Muscle of arm (tissue), 12 donors: ENCODE data around the gene ARMC3. TPM values are rescaled to one million over a fixed set of nuclear protein-coding genes. Genes with fewer than 3 reads are reported as not detected.

Experiments used
- DNase-seq: peaks from one replicate; pipeline ENCODE4 v3.0.0-alpha.2; 2013
- polyA plus RNA-seq, 12 donors: library from polyadenylated mRNA; unstranded; fragments of 120-200 nt; gene quantifications; one replicate each; pipeline ENCODE4 v1.2.1, GENCODE V29; 2013; ENCODE audit not compliant: insufficient read length in 12 of 12

ARMC3 gene
- polyA plus RNA-seq, 12 donors: 0.19 to 0.37 (median 0.29) TPM; not detected in 9

- DNase-seq: no peak
Observed at GRCh38 chr10:23075672-23076071, 147.8 kb downstream of the ARMC3 start.

GRCh38 chr10:23078114-23078513, 150.3 kb downstream of the ARMC3 start:
- no peak for DNase-seq

GRCh38 chr10:23079700-23080099, 151.8 kb downstream of the ARMC3 start:
- DNase-seq: no peak

- no peak for DNase-seq
Observed at GRCh38 chr10:23080262-23080661, 152.4 kb downstream of the ARMC3 start.

- DNase-seq: no peak
Observed at GRCh38 chr10:23081221-23081750, 153.4 kb downstream of the ARMC3 start.

- no peak for DNase-seq
Observed at GRCh38 chr10:23081891-23082290, 154.0 kb downstream of the ARMC3 start.

Other genes with a start within 250 kb of the ARMC3 start
- gene PIP4K2A, start 213.5 kb upstream of the ARMC3 start, polyA plus RNA-seq: 100 to 1,000 TPM in 1 of 12 donors, 10 to 100 TPM in 11; 15.6 to 111 (median 24.2) TPM
- gene MSRB2, start 167.5 kb downstream of the ARMC3 start, polyA plus RNA-seq: 10 to 100 TPM in 11 of 12 donors, not detected in 1; 33.3 to 74.7 (median 62.2) TPM